GM19452 (cell line): ENCODE results near the gene APBA1.
"Not testable (repeated sequence)": the region's sequence is repeated elsewhere in the genome, so short reads cannot be mapped to it uniquely, and the experiment has no call there.

ENCODE experiments used
- ATAC-seq: cut with Tn5 transposase; IDR thresholded peaks from one replicate; pipeline ENCODE4 v1.9.1; 2021; ENCODE audit not compliant: unreplicated experiment

The APBA1 gene

DNA sequence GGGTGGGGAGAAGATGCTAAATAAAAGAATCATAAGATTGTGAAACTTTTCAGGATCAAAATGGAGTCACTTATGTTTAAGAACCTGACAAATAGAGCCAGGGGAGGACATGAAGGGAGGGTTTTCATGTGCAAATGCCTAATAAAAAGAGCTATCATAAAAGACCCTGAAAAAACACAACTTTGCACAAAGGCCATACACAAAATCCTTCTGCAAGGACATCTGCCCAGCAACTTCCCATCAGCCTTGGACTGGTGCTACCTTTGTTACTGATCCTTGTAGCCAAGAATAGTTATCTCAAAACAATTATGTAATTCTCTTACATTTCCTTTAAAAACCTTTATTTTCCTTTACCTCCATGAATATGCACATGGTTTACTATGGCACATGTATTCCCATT is 63.0 kb downstream of the APBA1 start:
- ATAC-seq = no peak

DNA sequence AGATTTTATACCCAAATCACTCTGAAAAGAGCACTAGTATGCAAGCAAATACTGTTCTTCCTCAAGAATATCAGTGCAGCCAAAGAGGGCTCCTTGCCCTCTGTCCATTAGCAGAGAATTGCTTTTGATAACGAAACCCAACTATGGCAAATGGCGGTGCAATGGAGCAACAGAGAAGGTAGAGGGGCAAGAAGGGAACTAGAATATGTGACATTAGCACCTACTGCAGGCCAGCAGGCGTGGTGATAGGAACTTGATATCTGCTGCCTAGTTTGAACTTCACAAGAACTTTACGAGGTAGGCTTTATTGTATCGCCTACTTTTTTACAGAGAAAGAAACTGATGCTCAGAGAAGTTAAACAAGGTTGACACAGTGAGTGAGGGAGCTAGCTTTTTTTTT is 66.1 kb downstream of the APBA1 start:
- no peak for ATAC-seq

DNA sequence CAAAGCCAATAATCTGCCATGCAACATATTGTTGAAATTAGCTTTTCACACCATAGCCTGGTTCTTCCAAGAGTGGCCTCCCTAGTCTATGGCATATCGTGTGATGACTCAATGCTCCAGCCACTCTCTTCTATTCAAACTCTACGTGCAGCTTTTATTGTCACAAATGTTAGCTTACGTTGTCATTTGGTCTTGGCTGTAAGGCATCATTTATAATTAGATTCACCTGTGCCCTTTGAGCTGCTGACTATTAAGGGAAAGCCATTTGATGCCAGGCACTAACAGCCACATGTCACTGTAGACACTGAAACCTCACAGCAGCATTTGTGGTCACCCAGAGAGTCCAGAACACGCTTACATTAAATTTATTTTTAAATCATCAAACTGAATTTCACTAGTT is 66.8 kb downstream of the APBA1 start:
- no peak for ATAC-seq

DNA sequence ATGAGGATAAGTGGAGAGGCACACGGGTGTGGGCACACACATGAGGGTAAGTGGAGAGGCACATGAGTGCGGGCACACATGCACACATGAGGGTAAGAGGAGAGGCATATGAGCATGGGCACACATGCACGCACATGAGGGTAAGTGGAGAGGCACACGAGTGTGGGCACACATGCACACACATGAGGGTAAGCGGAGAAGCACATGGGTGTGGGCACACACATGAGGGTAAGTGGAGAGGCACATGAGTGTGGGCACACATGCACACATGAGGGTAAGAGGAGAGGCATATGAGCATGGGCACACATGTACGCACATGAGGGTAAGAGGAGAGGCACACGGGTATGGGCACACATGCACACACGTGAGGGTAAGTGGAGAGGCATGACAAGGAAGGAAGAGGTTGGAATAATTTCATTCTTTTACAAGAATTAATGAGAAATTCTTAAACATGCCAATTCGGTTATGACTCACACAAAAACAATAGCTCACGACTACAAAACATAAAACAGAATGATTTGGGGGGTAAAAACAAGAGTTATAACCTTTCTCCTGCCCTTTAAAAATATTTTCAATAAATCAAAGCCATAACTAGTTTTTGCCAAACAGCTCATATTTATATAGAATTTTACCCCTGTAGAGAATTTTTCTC is 67.5 kb downstream of the APBA1 start:
- ATAC-seq = no peak

DNA sequence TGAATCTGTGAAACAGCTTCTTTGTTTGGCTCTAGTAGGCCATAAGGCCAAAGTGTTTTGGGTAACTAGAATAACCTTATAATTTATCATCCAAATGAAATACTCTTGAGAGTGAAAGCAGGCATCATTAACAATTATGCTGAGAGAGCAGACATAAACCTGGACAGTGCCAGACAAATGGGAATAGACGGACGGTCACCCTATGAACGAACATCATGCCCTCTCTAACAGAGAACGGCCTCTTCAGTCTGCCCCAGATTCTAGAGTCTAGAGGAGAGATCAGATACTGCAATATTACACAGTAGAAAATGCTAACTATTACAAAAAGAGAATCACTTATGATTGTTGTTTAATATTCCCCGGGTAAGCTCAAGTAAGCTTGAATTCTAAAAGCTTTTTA is 68.5 kb downstream of the APBA1 start:
- no peak for ATAC-seq

DNA sequence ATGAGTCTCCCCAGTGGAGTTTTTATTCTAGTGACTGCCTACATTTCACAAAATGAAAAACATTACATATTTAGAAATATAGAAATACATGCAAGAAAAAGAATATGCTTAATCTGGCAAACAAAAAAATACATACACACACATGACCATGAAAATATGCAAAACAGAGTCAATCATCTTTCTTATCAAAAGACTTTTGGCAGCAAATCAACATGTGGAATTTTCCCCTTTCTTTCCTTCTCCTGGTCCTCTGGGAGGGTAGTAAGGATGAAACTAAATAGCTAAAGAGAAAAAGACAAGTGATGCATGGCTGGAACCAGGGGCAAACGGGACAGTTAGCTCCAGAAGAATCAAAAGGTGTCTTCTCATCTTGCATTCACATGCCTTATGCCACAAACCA is 69.4 kb downstream of the APBA1 start:
- no peak for ATAC-seq

DNA sequence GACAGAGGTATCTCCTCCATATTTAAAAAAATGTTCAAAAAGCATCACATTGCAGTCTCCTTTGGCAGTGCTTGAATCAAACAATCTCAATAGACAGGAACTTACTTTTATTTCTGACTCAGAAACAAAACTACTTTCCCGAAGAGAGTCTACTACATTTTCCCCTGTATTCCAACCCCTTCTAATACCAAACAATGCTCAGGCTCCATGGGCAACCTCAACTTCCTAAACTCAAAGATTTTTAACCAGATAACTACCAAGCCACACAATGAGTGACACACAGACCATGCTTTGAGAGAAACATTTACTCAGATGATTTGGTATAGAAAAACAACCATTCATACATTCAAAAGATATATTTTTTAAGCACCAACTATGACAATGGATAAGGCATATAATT is 70.5 kb downstream of the APBA1 start:
- no peak for ATAC-seq

DNA sequence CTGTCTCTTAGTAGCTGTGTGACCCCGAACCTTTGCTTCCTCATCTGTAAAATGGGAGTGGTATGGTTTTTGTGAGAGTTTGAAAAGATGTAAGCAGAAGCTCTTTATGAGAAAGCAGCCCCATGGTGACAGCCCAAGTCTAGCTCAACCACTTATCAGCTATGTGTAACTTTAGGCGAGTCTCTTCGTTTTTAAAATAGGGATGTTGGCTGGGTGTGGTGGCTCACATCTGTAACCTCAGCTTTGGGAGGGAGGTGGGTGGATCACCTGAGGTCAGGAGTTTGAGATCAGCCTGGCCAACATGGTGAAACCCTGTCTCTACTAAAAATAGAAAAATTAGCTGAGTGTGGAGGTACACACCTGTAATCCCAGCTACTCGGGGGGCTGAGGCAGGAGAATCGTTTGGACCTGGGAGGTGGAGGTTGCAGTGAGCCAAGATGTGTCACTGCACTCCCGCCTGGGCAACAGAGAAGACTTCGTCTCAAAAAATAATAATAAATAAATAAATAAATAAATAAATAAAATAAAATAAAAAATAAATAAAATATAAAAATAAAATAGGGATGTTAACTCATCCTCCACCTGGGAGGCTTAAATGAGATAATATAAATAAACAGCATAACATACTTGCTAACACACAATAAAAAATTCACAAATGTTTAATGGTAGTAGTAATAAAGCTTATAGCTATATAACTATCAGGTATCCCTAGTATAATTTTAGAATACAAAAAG is 71.7 kb downstream of the APBA1 start:
- ATAC-seq = no peak

DNA sequence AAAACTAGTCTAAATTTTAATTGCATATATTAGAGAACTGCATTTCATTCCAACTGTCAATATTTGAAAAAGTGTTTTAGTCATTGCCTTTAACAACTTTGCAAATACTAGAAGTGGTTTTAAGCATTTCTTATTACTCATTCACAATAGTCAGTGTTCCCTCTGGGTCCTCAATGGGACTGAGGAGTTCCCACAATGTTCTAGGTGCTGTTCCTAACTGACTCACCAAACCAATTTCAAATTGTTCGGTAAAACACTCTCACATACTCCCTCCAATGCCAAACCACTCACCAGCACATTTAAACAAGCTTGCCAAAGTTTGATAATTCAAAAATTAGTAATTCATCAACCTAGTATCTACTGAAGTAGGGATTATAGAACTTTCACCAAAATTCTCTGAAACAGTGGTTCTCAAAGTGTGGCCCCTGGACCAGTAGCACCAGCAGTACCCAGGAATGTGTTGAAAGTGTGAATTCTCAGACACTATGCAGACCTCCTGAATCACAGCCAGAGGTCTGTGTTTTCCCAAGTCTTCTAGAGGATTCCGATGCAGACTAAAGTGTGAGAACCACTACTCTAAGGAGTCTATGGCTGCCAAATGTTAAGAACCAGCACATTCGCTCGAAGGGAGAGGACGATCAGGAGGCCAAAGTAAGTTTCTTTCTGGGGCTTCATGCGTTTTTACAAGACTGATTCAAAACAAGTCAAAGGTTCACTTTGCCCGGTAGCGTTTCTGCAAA is 72.8 kb downstream of the APBA1 start:
- ATAC-seq = no peak

DNA sequence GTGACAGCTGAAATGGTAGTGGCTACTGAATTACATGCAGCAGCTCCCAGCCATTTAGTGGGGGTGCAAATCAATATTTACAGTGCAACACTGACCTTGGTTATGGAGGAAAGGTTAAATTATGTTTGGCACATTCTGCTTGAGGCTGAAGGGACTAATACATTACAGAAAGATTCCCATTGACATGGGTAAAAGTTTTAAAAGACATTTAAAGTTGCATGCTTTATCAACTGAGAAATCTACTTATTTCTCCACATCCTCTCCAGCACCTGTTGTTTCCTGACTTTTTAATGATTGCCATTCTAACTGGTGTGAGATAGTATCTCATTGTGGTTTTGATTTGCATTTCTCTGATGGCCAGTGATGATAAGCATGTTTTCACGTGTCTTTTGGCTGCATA is 75.3 kb downstream of the APBA1 start:
- not testable (repeated sequence) for ATAC-seq

DNA sequence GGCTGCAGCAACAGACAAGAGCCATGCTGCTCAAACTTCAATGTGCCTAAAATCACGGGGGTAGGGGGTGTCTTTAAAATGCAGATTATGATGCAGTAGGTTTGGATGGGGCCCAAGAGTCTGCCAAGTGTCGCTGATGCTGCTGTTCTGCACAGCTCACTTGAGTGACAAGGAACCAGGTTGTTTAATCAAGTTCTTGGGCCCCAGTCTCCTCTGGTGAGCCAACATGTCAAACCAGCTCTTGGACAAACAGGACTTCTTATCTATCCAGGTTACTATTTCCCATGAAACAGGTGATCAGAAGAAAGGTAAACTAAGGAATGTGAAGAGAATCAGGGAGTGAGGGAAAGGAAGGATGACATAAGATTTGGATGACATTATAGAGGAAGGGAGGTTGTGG is 78.0 kb downstream of the APBA1 start:
- ATAC-seq = no peak

DNA sequence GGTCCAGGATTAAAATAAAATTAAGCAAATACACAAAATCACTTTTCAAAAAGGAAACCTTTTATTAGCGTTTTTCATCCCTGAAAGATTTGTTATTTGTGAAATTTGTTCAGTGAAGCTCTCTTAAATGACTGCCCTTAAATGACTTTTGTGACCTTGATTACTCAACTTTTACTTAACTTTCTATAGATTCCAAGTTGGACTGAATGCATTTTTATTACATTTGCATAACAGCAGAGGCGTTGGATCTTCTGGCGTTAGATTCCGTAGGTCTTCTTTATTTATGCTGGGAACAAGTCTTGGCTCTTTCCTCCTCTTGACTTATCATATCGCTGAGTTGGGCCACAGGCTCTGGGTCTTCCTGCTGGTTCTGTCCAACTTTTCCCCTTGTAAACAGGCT is 78.4 kb downstream of the APBA1 start:
- no peak for ATAC-seq

DNA sequence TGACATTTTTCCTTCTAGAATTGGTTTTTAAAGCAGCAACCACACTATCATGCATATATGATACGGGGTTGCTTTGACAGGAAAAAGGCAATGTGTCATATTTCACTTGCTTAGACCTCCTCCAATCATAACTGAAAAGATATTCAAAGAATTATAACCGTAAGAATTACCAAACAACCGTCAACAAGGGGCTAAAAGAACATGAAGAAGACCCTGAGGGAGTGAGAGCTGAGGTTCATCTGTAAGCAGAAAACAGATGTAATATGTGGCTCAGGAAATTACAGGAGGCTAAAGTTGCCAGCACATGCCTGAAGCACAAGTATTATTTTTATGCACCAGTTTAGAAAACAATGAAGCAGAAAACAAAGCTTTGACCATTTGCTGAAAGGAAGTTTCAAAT is 78.9 kb downstream of the APBA1 start:
- no peak for ATAC-seq

DNA sequence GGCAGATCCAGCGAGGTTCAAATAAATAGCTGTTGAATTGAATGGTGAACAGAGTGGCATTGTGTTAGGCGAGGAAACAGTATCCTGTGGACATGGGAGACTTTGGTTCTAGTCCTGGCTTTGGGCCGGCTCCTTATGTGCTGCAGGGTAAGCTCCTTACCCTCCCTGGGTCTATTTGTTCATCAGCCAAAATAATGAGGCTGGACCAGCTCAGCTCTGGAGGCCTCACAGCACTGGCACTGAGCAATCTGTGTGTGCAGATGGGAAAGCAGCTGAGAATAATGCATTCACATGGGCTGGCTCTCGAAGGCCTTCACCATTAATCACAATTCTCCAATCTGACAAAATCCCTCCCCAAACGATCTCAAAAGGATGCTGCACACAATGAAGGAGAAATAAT is 81.9 kb downstream of the APBA1 start:
- ATAC-seq = no peak

DNA sequence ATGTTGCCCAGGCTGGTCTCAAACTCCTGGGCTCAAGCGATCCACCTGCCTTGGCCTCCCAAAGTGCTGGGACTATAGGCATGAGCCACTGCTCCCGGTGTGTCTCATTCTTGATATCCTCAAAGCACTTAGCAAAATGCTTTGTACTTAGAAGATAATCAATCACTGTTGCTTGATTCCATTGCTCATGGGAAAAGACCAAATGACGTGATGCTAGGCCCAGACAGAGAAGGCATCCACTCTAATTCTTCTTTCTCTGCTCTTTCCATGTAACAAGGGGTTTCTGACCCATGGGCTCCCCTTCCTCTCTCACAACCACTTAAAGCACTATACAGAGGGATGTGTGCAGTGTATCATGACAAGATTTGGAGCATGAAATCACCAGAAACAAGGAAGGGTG is 83.0 kb downstream of the APBA1 start:
- no peak for ATAC-seq

DNA sequence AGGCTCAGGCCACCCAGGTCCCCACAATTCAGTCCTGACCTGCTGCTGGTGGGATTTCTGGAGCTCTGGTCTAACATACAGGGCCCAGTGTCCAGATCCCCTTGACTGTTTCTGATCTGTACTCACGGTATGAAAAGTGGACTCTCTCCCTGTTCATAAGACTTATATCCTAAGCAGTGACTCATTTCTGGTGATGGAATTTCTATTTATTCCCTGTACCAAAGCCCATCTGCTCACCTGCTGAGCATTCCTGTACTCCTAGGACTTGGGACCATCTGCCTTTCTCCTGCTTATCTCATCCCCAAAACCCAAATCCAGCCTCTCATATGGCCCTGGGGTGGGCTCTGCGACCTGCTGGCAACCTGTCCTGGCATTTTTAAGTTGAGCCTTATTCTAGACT is 86.6 kb downstream of the APBA1 start:
- no peak for ATAC-seq

DNA sequence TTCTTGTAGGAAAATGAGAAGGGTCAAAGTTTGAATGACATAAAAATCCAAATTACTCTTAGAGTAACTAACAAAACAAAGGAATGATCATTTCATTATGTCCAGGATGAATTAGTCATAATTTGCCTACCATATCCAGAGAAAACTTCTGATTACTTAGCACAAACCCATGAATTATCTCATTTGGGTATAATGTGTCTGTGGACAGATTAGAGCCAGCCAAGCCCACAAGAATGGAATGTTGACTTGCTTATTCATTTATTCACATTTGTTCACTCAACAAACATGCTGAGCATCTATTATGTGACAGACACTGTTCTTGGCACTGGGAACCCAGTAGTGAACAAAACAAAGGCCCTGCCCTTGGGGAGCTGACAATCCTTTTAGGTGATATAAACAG is 87.4 kb downstream of the APBA1 start:
- ATAC-seq = no peak

DNA sequence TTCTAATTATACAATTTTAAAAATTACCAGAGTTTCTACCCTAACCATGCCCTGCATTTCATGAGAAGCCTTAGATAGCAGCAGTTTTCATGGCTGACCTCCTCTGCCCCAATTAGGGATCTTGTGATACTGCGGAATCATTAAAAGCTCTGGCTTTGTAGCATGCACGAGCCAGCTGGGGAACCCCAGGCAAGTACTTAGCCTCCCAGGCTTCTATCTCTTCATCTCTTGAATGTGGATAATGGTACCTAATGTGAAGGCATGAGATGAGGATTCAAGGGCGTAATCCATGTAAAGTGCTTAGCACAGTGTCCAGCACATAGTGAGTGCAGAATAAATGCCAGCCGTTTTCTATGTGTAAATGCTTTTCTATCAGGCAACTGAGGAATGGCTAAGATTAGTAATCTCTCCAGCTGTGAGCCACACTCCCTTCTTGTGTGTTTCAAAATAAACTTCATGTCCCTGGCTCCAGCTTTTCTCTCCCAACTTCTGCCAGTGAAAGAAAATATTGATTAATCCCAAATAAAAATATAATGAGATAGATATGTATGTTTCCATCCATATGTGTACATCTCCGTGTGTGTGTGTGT is 88.4 kb downstream of the APBA1 start:
- ATAC-seq = no peak

DNA sequence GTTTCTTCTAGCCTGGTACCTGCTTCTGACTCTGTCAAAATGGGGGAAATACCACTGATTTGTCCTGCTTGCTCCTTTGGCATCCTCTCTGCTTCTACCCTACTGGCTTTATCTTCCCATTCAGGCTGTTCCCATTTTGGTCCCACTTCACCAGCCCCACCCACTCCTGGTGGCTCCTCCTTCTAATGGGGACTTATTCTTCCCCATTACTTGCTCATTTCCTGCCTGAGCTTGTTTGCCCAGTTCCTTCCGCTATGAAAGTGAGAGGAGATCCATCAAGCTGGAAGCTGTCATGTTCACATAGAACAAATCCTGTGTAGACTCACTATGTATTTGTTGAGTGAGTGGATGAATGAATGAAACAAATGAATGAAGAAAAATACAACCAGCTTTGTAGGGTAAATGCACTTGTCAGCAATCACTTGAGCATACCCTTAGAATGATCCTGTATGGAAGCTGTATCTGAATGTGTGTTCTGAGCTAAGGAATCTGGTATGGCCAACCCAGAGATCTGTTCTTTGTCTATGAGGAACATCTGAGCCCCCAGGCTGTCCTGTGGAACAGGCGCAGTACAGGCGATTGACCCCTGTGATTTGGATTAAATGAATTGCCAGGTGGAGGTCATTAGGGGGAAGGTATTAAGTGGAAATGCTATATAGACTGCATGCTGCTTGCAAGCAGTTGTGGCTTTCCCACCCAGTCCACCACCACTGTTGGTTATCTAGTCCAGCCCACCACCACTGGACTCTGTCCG is 89.5 kb downstream of the APBA1 start:
- no peak for ATAC-seq

DNA sequence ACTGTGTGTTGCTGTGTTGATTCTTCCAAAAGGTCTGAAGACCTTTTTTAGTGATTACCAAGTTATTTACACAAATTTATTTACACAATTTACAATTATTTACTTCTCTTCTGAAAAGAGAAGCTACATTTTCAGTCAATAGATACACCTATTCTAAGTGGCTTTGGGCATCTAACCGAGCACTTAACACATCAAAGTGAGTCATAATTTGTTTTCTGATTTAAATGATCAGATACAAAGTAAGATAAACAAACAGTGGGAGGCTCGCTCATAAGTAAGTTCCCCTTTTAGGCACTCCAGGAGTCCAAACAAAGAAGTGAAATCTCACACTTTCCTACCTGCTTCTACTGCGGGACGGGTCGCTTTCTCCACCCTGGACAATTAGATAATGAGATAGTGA is 90.2 kb downstream of the APBA1 start:
- ATAC-seq = no peak

DNA sequence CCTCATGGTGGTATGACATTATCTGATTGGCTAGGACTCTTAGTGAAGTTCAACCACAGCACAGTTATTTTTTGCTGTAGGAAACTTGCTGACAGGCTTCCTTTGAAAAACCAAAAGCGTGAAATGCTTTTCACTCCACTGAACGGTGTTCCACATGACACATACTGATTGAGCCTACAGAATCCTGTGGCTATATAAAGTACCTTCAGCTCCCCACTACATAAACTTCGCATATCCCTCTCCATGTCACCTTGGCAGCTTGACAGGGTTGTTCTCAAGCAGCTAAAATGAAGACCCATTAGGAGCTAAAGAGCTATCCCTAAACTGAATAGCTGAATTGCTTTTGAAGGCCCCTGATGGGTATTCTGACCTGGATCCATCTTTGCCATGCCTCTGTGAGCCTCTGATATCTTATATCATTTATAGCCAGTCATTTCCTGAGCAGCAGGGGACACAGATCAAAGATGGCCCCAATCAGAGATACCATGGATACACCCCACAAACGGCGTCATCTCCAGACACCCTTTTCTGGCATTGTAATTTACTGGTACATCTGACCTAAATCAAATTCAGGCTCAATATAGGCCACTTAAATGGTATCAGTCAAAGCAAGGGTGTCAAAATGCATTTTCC is 91.5 kb downstream of the APBA1 start:
- ATAC-seq = no peak
